GM21515 (cell line): ENCODE measurements around the gene ADGRB3.
"Not testable (repeated sequence)": the region's sequence is repeated elsewhere in the genome, so short reads cannot be mapped to it uniquely, and the experiment has no call there.

Experiments
- ATAC-seq: cut with Tn5 transposase; IDR thresholded peaks from one replicate; pipeline ENCODE4 v1.9.1; 2021; ENCODE audit not compliant: unreplicated experiment

The ADGRB3 gene

DNA sequence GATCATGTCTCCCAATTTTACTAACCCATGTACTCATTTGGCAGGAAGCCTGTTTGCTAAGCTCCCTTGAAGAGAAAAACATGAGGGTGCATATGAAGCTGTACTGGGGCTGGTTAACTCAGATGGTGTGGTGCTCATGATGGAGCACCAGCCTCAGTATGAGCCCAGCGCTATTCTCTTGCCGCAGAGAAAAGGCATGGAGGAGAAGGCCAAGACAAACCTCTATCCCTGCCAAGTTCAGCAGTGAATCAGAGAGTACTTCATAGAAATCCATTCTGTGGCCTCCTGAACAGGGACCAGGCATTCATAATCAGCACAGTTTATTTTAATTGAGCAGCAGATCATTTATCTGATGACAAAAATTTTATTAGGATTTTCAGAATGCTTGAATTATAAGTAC lies 763.6 kb downstream of the ADGRB3 start:
- ATAC-seq: no peak

DNA sequence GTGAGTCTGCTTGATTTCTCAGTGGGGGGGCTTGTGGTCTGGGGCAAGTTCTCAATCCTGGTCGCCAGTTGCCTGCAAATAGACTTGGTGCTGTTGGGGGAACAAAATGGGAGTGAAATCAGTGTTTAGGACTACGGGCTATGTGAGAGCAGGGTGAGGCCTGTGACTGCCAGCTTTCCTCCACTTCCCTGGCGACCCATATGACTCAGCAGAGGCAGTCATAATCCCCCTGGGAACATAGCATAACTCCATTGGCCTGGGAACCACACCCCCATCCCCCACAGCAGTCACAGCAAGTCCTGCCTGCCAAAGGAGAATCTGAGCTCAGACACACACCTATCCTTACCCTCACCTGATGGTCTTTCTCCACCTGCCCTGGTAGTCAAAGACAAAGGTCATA lies 773.8 kb downstream of the ADGRB3 start:
- no peak for ATAC-seq

- ATAC-seq: no peak
These were observed 781.7 kb downstream of the ADGRB3 start for GRCh38 chr6:69416776-69417175.

DNA sequence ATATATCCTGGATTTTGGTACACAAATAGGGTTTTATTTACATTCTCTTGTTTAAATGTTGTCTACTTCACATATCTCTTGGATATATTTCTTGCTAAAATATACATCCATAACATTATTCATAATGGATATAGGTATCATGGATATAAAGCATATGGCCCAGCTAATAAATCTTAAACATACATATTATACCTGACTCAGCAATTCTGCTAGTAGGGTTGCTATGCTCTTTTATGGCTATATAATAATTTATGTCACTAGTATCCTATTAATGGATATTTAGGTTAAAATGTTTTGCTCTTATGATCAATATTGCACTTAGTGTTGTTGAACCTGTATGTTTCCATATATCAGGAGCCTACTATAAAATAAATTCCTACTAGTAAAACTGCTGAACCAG lies 786.2 kb downstream of the ADGRB3 start:
- no peak for ATAC-seq

DNA sequence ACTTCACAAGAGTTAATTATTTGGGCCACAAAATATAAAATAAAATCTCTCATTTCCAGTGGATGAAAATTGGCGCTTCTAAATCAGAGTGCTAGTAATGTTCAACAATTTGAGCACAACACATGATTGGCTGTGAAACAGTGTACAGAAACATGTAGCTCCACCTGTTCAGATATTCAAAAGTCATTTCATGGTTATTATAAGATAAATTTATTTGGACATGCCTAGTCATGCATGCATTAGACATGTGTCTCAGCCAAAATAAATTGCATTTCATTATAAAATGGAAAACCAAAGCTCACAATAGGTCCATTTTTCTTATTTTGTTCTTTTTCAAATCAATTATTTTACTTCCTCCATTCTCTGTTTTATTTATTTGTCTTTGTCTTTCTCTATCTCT lies 786.9 kb downstream of the ADGRB3 start:
- ATAC-seq: no peak

GRCh38 chr6:69422475-69422874 lies 787.4 kb downstream of the ADGRB3 start:
- no peak for ATAC-seq

GRCh38 chr6:69423785-69424184 lies 788.7 kb downstream of the ADGRB3 start:
- no peak for ATAC-seq

- ATAC-seq: no peak
These were observed 789.5 kb downstream of the ADGRB3 start for GRCh38 chr6:69424581-69424980.

DNA sequence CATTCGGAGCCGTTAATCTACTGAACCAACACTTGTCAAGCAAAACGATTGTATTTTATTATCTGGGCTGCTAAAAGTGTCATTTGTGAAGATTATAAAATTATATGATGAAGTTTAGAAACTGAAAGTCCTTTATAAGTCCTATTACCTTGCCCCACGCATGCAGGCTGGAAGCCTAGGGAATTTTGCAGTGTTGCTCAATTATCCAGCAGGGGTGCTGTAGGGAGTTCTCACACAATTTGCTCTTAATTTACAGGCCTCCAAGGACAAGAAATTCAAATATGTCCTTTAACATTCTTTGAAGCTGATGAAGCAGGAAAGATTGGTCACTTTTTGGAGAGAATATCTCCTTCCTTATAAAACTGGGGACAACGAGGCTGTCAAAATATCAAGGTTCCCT lies 792.8 kb downstream of the ADGRB3 start:
- ATAC-seq: no peak

DNA sequence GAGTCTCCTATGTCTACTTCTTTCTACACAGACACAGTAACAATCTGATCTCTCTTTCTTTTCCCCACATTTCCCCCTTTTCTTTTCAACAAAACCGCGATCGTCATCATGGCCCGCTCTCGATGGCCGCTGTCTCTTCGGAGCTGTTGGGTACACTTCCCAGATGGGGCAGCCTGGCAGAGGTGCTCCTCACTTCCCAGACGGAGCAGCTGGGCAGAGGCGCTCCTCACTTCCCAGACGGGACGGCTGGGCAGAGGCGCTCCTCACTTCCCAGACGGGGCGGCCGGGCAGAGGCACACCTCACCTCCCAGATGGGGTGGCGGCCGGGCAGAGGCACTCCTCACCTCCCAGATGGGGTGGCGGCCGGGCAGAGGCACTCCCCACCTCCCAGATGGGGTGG lies 797.1 kb downstream of the ADGRB3 start:
- ATAC-seq: not testable (repeated sequence)

DNA sequence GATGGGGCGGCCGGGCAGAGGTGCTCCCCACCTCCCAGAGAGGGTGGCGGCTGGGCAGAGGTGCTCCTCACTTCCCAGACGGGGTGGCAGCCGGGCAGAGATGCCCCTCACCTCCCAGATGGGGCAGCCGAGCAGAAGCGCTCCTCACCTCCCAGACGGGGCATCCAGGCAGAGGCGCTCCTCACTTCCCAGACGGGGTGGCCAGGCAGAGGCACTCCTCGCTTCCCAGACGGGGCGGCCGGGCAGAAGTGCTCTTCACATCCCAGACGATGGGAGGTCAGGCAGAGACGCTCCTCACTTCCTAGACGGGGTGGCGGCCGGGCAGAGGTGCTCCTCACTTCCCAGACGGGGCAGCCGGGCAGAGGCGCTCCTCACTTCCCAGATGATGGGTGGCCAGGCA lies 798.0 kb downstream of the ADGRB3 start:
- ATAC-seq: not testable (repeated sequence)

- ATAC-seq: no peak
These were observed 803.0 kb downstream of the ADGRB3 start for GRCh38 chr6:69438113-69438512.
